Head of caudate nucleus (tissue), 42 donors: ENCODE measurements around the gene HMGN4.

ENCODE experiments used
- DNase-seq, 42 donors: peaks; one replicate each; pipeline versions ENCODE4 v3.0.0 to v3.0.0-alpha.2; 2020 to 2021; ENCODE audit warnings: mixed read lengths in 7 of 42
- intact Hi-C: fragments of 100-400 bp; cut with DNase I; formaldehyde crosslinking; loops from one replicate; pipeline ENCODE4 v1.15.0; 2022

The HMGN4 gene

DNA sequence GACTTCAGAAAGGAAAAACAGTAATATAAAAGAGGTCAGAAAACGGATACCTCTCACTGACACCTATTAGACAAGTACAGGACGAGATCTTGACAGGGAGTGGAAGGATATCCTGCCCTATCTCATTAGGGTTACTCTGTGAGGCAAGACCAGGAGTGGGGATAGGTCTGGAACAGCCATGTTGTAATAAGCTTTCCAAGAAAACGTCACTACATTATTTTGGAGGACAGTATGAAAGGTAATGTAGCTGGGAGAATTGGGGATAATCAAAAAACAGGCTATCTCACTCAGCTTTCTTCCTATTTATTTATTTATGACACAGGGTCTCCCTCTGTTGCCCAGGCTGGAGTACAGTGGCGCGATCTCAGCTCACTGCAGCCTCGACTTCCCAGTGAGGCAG lies 25.3 kb downstream of the HMGN4 start:
- intact Hi-C loops = no loop called here

DNA sequence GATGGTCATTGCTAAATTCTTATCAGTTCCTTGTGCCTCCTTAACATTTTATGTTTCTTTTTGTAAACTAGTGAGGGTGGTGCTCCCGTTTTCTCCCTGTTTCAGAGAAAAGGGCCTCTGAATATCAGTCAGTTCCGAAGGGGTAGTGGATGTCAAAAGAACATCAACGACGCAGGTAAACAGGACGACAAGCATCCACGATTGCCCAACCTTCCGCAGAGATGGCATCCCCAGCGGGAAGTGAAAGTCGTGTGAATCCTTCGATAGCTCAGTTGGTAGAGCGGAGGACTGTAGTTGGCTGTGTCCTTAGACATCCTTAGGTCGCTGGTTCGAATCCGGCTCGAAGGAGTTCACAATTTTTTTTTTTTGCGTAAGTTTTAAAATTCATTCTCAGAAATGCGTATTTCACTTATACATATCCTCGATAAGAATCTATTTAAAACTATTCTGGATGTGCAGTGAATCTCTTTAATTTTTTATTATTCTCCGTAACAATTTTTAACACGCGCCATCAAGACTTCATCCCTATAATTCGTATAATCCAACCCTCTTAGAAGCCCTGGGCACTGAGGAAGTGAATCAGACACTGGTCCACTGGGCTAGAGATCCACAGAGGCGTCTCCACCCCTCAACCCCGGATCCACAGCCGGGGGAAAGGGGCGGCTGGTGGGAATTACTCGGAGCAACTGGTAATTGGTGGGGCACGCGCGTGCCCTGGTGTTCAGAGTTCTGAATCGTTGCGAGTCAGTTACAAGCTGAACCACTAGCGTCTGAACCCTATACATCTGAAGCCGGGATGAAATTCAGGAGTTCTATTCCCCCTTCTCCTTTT lies 30.7 kb downstream of the HMGN4 start:
- intact Hi-C loops = no loop called here
- DNase-seq = peak; percentile 84 to 97 (median 95)

More for the DNA sequence above, 25.3 kb downstream of the HMGN4 start:
- no peak for DNase-seq

DNA sequence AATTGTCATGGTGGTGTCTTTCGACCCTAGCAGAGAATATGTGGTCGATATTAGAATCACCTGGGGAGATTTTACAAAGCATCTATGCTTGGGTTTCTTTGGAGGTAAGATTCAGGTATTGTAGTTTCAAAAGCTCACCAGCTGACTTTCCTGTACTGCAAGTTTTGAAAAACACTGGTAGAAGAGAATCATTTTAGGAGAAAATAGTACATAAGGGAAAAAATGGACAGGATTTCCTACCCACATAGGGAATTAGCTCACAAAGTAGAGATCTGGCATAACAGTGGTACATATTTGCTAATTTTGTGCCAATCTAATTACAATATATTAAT lies 31.2 kb downstream of the HMGN4 start:
- intact Hi-C loops = no loop called here
- DNase-seq = no peak

- no peak for DNase-seq
- intact Hi-C loops = no loop called here
These were observed 32.1 kb downstream of the HMGN4 start for GRCh38 chr6:26570027-26570809.

- peak in 38 of 42 donors; percentile 46 to 87 (median 61) for DNase-seq
- intact Hi-C loops = no loop called here
These were observed 33.6 kb downstream of the HMGN4 start for GRCh38 chr6:26571592-26572296.

DNA sequence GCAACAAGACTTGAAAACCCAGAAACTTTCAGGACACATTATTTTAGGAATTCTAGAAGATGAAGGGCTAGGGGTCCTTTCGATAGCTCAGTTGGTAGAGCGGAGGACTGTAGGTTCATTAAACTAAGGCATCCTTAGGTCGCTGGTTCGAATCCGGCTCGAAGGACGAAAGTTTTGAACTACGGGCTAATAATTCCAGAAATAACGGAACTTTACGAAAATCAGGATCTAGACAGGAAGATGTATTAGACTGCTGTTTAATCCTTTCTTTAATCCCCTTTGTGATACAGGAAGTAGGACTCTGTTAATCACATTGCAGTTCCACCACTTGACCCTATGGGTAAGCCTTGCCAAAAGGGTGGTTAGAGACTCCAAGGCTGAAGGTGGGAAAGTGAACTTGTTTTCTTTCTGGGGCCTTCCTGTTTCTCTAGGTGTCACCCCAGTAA lies 37.4 kb downstream of the HMGN4 start:
- intact Hi-C loops = no loop called here
- DNase-seq = no peak

- intact Hi-C loops = no loop called here
- no peak for DNase-seq
These were observed 38.3 kb downstream of the HMGN4 start for GRCh38 chr6:26576407-26576843.

GRCh38 chr6:26576929-26577719 lies 39.0 kb downstream of the HMGN4 start:
- intact Hi-C loops = no loop called here
- peak in 31 of 42 donors; percentile 19 to 80 (median 50) for DNase-seq

- intact Hi-C loops = no loop called here
- DNase-seq = no peak
These were observed 39.5 kb downstream of the HMGN4 start for GRCh38 chr6:26577720-26578072.

- intact Hi-C loops = no loop called here
- DNase-seq = no peak
These were observed 40.1 kb downstream of the HMGN4 start for GRCh38 chr6:26578279-26578678.

DNA sequence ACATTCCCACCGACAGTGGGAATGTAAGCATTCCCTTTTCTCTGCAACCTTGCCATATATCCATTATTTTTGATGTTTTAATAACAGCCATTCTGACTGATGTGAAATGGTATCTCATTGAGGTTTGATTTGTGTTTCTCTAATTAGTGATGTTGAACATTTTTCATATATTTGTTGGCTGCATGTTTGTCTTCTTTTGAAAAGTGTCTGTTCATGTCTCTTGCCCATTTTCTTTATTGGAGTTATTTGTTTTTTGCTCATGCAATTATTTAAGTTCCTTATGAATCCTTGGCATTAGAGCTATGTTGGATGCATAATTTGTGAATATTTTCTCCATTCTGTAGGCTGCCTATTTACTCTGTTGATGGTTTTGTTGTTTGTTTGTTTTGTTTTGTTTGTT lies 40.6 kb downstream of the HMGN4 start:
- intact Hi-C loops = no loop called here
- no peak for DNase-seq

DNA sequence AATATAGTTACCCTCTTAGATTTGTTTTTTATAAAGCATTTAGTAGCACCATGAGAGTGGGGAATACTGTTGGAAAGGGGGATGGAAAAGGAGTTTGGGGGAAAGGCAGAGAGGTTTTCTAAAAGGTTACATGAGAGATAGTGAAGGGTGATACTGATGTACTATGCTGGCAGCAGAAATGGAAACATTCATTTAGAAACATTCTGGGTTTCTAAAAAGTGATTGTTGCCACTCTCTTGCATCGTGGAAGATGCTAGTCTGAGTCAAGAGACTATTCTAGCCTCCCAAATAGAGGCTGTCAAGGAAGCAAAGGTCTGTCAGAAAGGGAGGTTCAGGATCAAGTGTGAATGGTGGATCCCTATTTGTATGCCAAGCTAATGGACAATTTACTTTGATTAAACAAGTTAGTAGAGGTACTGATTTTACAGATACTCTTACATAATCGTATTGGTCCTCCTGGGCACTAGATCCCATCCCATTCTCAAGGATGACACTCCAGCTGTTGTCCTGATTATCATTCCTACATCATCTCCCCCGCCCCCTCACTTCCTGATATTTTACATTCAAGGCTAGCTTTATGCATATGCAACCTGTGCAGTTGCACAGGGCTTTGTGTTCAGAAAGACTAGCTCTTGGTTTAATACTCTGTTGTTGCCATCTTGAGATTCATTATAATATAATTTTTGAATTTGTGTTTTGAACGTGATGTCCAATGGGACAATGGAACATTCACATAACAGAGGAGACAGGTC lies 43.2 kb downstream of the HMGN4 start:
- no peak for DNase-seq
- intact Hi-C loops = no loop called here

- DNase-seq = no peak
- intact Hi-C loops = no loop called here
These were observed 50.8 kb downstream of the HMGN4 start for GRCh38 chr6:26588965-26589364.

DNA sequence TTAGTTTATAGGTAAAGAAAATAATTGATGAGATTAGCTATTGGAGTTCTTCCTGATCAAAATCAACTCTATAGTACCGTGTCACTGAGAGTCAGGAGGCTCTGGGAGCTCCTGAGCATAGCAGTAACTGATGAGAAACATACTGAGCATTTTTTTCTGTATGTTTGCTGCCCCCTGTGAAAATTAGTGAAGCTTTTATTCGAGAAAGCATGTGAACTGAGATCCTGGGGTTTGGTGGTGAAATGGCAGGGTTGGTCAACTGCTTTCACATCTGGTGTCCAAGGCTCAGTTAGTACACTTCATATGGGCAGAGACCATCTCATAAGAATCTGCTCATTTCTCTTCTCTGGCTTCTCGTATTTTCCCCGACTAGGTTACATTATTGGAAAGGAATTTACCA lies 54.5 kb downstream of the HMGN4 start:
- intact Hi-C loops = loop anchor here (10.0 kb wide), 2 partner anchors 248 to 398 kb away; a partner anchor contains a TSS
- DNase-seq = no peak

DNA sequence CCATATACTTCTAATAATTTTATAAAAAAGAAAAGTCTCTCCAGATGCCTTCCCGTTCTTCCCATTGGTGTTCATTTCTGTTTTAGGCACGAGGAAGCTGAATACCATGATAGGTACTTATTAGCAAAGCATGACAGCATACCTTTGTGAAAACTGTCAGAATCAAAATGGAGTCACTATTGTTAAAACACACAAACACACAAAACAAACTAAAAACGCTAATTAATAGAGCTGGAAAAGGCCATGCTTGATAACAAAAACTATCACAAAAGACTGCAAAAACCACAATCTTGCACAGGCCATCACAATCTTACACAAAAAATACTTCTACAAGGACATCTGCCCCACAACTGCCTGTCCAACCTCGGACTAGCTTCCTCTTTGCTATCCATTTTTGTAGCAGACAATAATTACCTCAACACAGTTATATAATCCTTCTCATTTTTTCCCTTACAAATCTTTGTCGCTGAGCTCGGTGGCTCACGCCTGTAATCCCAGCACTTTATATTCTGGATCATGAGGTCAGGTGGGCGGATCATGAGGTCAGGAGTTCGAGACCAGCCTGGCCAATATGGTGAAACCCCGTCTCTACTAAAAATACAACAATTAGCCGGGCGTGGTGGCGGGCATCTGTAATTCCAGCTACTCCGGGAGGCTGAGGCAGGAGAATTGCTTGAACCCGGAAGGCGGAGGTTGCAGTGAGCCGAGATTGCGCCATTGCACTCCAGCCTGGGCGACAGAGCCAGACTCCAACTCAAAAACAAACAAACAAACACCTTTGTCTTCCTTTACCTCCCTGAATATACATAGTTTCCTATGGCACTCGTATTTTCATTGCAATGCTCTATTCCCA lies 55.3 kb downstream of the HMGN4 start:
- DNase-seq = no peak
- intact Hi-C loops = loop anchor here (10.0 kb wide), 2 partner anchors 249 to 399 kb away; a partner anchor contains a TSS

DNA sequence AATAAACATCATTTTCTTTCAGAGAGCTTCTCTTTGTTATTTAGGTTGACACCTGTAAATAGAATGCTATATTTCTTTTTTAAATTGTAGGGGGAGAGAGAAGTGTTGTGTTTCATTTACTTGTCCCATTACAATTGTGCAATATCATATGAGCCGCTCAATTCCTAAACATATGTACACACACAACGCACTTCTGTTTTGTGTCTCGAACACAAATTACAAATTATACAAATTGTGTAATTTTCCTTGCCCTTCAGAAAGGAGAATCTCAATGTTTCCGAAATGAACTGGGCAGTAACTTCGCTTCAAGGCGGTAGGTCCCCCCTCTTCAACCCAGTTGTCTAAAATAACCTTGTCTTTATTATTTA lies 55.9 kb downstream of the HMGN4 start:
- DNase-seq = no peak
- intact Hi-C loops = loop anchor here (10.0 kb wide), 2 partner anchors 249 to 399 kb away; a partner anchor contains a TSS
